ENCODE data around the gene RPP25L. TPM values are rescaled to one million over a fixed set of nuclear protein-coding genes. Genes with fewer than 3 reads are reported as not detected.

RPP25L gene
- polyA plus RNA-seq, 1 experiment: 38.8 TPM

- CTCF ChIA-PET: interaction anchor here (0.6 to 4.2 kb wide), 38 partner anchors 8 to 270 kb away, joined by 3 to 40 read pairs (median 4); partner anchors contain the start of genes CNTFR, DCTN3 and RPP25L
- TF ChIP-seq, protein P1, sequence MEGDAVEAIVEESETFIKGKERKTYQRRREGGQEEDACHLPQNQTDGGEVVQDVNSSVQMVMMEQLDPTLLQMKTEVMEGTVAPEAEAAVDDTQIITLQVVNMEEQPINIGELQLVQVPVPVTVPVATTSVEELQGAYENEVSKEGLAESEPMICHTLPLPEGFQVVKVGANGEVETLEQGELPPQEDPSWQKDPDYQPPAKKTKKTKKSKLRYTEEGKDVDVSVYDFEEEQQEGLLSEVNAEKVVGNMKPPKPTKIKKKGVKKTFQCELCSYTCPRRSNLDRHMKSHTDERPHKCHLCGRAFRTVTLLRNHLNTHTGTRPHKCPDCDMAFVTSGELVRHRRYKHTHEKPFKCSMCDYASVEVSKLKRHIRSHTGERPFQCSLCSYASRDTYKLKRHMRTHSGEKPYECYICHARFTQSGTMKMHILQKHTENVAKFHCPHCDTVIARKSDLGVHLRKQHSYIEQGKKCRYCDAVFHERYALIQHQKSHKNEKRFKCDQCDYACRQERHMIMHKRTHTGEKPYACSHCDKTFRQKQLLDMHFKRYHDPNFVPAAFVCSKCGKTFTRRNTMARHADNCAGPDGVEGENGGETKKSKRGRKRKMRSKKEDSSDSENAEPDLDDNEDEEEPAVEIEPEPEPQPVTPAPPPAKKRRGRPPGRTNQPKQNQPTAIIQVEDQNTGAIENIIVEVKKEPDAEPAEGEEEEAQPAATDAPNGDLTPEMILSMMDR (IDR thresholded peaks at IDR 0.05; ENCODE audit: insufficient read depth, low read depth, low read length): peak; percentile 88
- peaks cover 4% of the 10 kb centered on the region for H3K27me3 ChIP-seq (ENCODE audit: control insufficient read depth, insufficient read depth, low read length)
- DNase-seq (ENCODE audit: low read depth): no peak
- no peaks in the 10 kb centered on the region for H3K36me3 ChIP-seq (ENCODE audit: control insufficient read depth, insufficient read depth, low read length)
- POLR2A ChIA-PET: no interaction called here
- no peak overlapping the region for H3K4me3 ChIP-seq (ENCODE audit: low read depth, low read length)
Observed at GRCh38 chr9:34603610-34604231, 8.2 kb downstream of the RPP25L start.

DNA sequence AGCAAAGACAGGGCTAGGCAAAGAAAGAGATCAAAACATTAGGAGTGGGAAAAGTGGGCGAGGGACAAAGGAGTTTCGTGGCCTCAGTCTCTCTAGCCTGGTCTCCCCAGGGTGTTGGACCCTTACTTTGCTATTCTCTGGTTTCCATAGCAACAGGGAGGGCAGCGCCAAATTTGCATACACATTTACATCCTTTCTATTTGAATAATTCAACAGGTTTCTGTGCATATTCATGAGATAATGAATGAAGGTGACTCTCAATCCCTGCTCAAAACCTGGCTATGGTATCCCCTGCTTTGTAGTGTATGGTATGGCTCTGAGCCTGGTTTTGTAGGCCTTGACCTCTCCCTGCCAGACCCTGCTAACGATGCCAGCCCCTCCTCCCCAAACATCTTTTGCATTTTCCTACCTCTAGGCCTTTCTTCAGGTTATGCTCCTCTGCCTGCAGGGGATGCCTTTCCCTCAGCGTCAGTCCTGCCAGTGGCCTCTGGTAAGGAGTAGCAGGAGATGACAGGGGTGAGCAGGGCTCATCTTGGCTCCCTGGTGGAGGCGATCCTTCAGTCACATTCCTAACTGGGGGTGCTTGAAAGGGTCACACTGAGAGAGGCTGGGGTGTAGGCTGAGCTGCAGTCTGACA lies 9.8 kb downstream of the RPP25L start:
- no peak for DNase-seq (ENCODE audit: low read depth)
- CTCF ChIA-PET: interaction anchor here (1.0 to 4.2 kb wide), 12 partner anchors 7 to 55 kb away, joined by 3 to 40 read pairs (median 14); partner anchors contain the start of genes ARID3C, DCTN3, GALT and RPP25L
- TF ChIP-seq, protein P1 (IDR thresholded peaks at IDR 0.05; ENCODE audit: insufficient read depth, low read depth, low read length): no peak
- H3K36me3 ChIP-seq (ENCODE audit: control insufficient read depth, insufficient read depth, low read length): no peaks in the 10 kb centered on the region
- POLR2A ChIA-PET: no interaction called here
- no peak overlapping the region for H3K4me3 ChIP-seq (ENCODE audit: low read depth, low read length)
- H3K27me3 ChIP-seq (ENCODE audit: control insufficient read depth, insufficient read depth, low read length): peaks cover 4% of the 10 kb centered on the region

DNA sequence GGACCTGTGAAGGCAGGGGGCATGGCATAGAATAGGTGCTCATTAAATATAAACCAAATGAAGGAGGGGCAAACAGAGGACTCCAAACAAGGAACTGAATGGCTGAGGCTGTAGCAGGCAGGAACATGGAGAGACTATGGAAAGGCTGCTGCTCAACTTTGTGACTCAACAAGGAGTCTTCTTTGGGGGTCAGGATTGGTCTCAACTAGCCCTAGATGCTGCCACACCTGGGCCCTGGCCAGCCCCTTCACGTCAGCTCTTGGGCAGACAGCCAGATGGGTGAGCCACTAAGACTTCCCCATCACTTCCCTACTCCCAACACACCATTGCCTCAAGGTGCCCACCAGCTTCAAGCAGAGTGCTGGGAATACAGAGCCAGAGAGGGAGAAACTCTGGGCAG lies 11.0 kb downstream of the RPP25L start:
- no peaks in the 10 kb centered on the region for H3K36me3 ChIP-seq (ENCODE audit: control insufficient read depth, insufficient read depth, low read length)
- ChIA-PET CTCF (interaction anchor here (0.8 to 4.5 kb wide), 5 partner anchors 9 to 99 kb away, joined by 3 to 30 read pairs (median 5); no protein-coding TSS in a partner anchor), POLR2A (no interaction called here)
- TF ChIP-seq, protein P1 (IDR thresholded peaks at IDR 0.05; ENCODE audit: insufficient read depth, low read depth, low read length): no peak
- no peak overlapping the region for H3K4me3 ChIP-seq (ENCODE audit: low read depth, low read length)
- H3K27me3 ChIP-seq (ENCODE audit: control insufficient read depth, insufficient read depth, low read length): peaks cover 4% of the 10 kb centered on the region
- DNase-seq (ENCODE audit: low read depth): no peak

DNA sequence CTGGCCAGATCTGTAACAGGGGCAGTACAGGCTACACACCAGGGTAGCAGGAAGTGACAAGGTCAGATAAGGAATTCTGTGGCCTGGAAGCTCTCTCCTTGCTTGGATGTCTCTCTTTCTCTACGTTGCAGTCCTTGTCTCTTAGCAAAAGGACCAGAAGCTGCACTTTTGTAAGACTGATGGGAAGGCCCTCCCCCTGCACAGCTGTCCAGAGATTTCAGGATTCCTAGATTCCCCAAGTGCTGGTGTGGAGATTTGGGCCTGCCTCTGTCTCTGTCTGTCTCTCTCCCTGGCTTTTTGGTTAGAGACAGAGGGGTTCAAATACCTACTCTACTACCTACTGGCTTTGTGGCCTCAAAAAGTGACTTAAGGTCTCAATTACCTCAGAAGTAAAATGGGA lies 12.4 kb downstream of the RPP25L start:
- CTCF ChIA-PET: interaction anchor here (1.0 to 4.5 kb wide), 3 partner anchors 23 to 196 kb away, joined by 4 to 30 read pairs (median 5); no protein-coding TSS in a partner anchor
- Histone ChIP-seq H3K27me3 (ENCODE audit: control insufficient read depth, insufficient read depth, low read length) (peaks cover 1% of the 10 kb centered on the region), H3K4me3 (ENCODE audit: low read depth, low read length) (no peak overlapping the region), H3K36me3 (ENCODE audit: control insufficient read depth, insufficient read depth, low read length) (no peaks in the 10 kb centered on the region)
- DNase-seq (ENCODE audit: low read depth): no peak
- POLR2A ChIA-PET: no interaction called here
- TF ChIP-seq, protein P1 (IDR thresholded peaks at IDR 0.05; ENCODE audit: insufficient read depth, low read depth, low read length): no peak

- Histone ChIP-seq H3K36me3 (ENCODE audit: control insufficient read depth, insufficient read depth, low read length) (no peaks in the 10 kb centered on the region), H3K4me3 (ENCODE audit: low read depth, low read length) (no peak overlapping the region), H3K27me3 (ENCODE audit: control insufficient read depth, insufficient read depth, low read length) (peaks cover 28% of the 10 kb centered on the region)
- ChIA-PET POLR2A (no interaction called here), CTCF (interaction anchor here (0.6 to 6.0 kb wide), 6 partner anchors 9 to 190 kb away, joined by 3 to 119 read pairs (median 11); no protein-coding TSS in a partner anchor)
- TF ChIP-seq, protein P1 (IDR thresholded peaks at IDR 0.05; ENCODE audit: insufficient read depth, low read depth, low read length): no peak
- no peak for DNase-seq (ENCODE audit: low read depth)
Observed at GRCh38 chr9:34594177-34594576, 17.7 kb downstream of the RPP25L start.
